HepG2 (cell line): ENCODE results near the gene ACSM6. TPM values are rescaled to one million over a fixed set of nuclear protein-coding genes. Genes with fewer than 3 reads are reported as not detected.

Experiments
- ATF2 ChIP-seq: sonication (generic); formaldehyde crosslinking; IDR thresholded peaks from 2 replicates; pipeline ENCODE4 v1.4.0; 2020; ENCODE audit warnings: missing genetic modification reagents
- ATF3 ChIP-seq: sonication (generic); formaldehyde crosslinking; IDR thresholded peaks from 2 replicates; pipeline ENCODE4 v1.4.0; 2020; ENCODE audit warnings: missing genetic modification reagents
- BRCA1 ChIP-seq: sonication (generic); formaldehyde crosslinking; IDR thresholded peaks from 2 replicates; pipeline ENCODE4 v1.4.0; 2020; ENCODE audit warnings: missing genetic modification reagents
- CEBPB ChIP-seq: IDR thresholded peaks from 2 replicates; pipeline ENCODE4 v1.6.1; 2011; ENCODE audit warnings: low read depth, low read length, improper control_type of control experiment, borderline replicate concordance
- JUN ChIP-seq: sonication (generic); formaldehyde crosslinking; IDR thresholded peaks from 2 replicates; pipeline ENCODE4 v1.4.0; 2020; ENCODE audit warnings: mild to moderate bottlenecking, missing genetic modification reagents
- JUND ChIP-seq: sonication (generic); formaldehyde crosslinking; IDR thresholded peaks from 2 replicates; pipeline ENCODE4 v1.8.0; 2022; ENCODE audit warnings: mild to moderate bottlenecking, missing genetic modification reagents
- KAT8 ChIP-seq: IDR thresholded peaks from 2 replicates; pipeline ENCODE4 v1.6.1; 2016; ENCODE audit warnings: missing genetic modification reagents, missing compliant biosample characterization
- KDM3A ChIP-seq: IDR thresholded peaks from 2 replicates; pipeline ENCODE4 v1.6.1; 2018; ENCODE audit warnings: low read depth, missing compliant biosample characterization
- LCORL ChIP-seq, 2 experiments: fragments of 450-650 bp in 1 of 2; sonication (generic) in 1 of 2; formaldehyde crosslinking in 1 of 2; IDR thresholded peaks; 2 replicates each; pipeline versions ENCODE4 v1.5.0 to v1.6.1; 2017 to 2020; ENCODE audit warnings: antibody characterized with exemption in 1 of 2, missing genetic modification reagents in 1 of 2
- MAFF ChIP-seq: IDR thresholded peaks from 2 replicates; pipeline ENCODE4 v1.6.1; 2011; ENCODE audit warnings: low read depth, low read length, improper control_type of control experiment
- MAFK ChIP-seq, 2 experiments: IDR thresholded peaks in 1 of 2; conservative IDR thresholded peaks in 1 of 2; 2 replicates each; pipeline ENCODE4 v1.6.1; 2011; ENCODE audit warnings: improper control_type of control experiment in 2 of 2, low read length in 2 of 2
- MIXL1 ChIP-seq: IDR thresholded peaks from 2 replicates; pipeline ENCODE4 v1.6.1; 2016
- MXD4 ChIP-seq: IDR thresholded peaks from 2 replicates; pipeline ENCODE4 v1.6.1; 2016; ENCODE audit warnings: mild to moderate bottlenecking, missing biosample characterization, missing genetic modification reagents
- NR2F6 ChIP-seq, 2 experiments: IDR thresholded peaks; 2 replicates each; pipeline ENCODE4 v1.6.1; 2016; ENCODE audit warnings: antibody characterized with exemption in 1 of 2, mild to moderate bottlenecking in 1 of 2
- PAWR ChIP-seq: sonication (generic); formaldehyde crosslinking; IDR thresholded peaks from 2 replicates; pipeline ENCODE4 v1.4.0; 2020; ENCODE audit warnings: missing genetic modification reagents, mild to moderate bottlenecking, borderline replicate concordance
- PHF21A ChIP-seq: sonication (generic); formaldehyde crosslinking; IDR thresholded peaks from 2 replicates; pipeline ENCODE4 v1.5.0; 2020; ENCODE audit warnings: mild to moderate bottlenecking, missing genetic modification reagents
- RCOR2 ChIP-seq: IDR thresholded peaks from 2 replicates; pipeline ENCODE4 v1.6.1; 2016; ENCODE audit warnings: missing biosample characterization, missing genetic modification reagents
- RFX3 ChIP-seq: IDR thresholded peaks from 2 replicates; pipeline ENCODE4 v1.6.1; 2016; ENCODE audit warnings: missing biosample characterization, missing genetic modification reagents
- SALL1 ChIP-seq: sonication (generic); formaldehyde crosslinking; IDR thresholded peaks from 2 replicates; pipeline ENCODE4 v1.8.0; 2022; ENCODE audit warnings: mild to moderate bottlenecking, missing genetic modification reagents
- SOX5 ChIP-seq: IDR thresholded peaks from 2 replicates; pipeline ENCODE4 v1.6.1; 2016; ENCODE audit warnings: borderline replicate concordance
- STAT6 ChIP-seq: sonication (generic); formaldehyde crosslinking; IDR thresholded peaks from 2 replicates; pipeline ENCODE4 v1.4.0; 2020; ENCODE audit warnings: missing genetic modification reagents, mild to moderate bottlenecking, borderline replicate concordance
- ZFAT ChIP-seq: sonication (generic); formaldehyde crosslinking; conservative IDR thresholded peaks from 2 replicates; pipeline ENCODE4 v1.8.1; 2023; ENCODE audit warnings: missing genetic modification reagents, inconsistent platforms
- ZKSCAN8 ChIP-seq: IDR thresholded peaks from 2 replicates; pipeline ENCODE4 v1.6.1; 2016; ENCODE audit warnings: borderline replicate concordance, missing genetic modification reagents, missing compliant biosample characterization
- ZNF12 ChIP-seq: sonication (generic); formaldehyde crosslinking; IDR thresholded peaks from 2 replicates; pipeline ENCODE4 v1.5.0; 2020; ENCODE audit warnings: missing genetic modification reagents
- ZNF251 ChIP-seq: sonication (generic); formaldehyde crosslinking; IDR thresholded peaks from 2 replicates; pipeline ENCODE4 v1.9.0; 2021; ENCODE audit warnings: mild to moderate bottlenecking, missing genetic modification reagents
- ZNF317 ChIP-seq: sonication (generic); formaldehyde crosslinking; IDR thresholded peaks from 2 replicates; pipeline ENCODE4 v1.5.0; 2020; ENCODE audit warnings: mild to moderate bottlenecking, missing genetic modification reagents
- ZNF644 ChIP-seq: IDR thresholded peaks from 2 replicates; pipeline ENCODE4 v1.6.1; 2016; ENCODE audit warnings: low read depth
- ZNF672 ChIP-seq: sonication (generic); formaldehyde crosslinking; IDR thresholded peaks from 2 replicates; pipeline ENCODE4 v1.8.1; 2022; ENCODE audit warnings: missing genetic modification reagents
- ZSCAN21 ChIP-seq: sonication (generic); formaldehyde crosslinking; IDR thresholded peaks from 2 replicates; pipeline ENCODE4 v1.8.0; 2022; ENCODE audit warnings: mild to moderate bottlenecking, missing genetic modification reagents, moderate library complexity, borderline replicate concordance
- ZSCAN30 ChIP-seq: sonication (generic); formaldehyde crosslinking; IDR thresholded peaks from 2 replicates; pipeline ENCODE4 v1.5.0; 2020; ENCODE audit warnings: mild to moderate bottlenecking, missing genetic modification reagents
- polyA plus RNA-seq, 8 experiments: library from polyadenylated mRNA; depleted of rRNA in 3 of 8; stranded (reverse) in 7 of 8; unstranded in 1 of 8; fragments of >200 nt; fragmentation: Illumina TruSeq in 4 of 8; extraction: Trizol in 4 of 8; gene quantifications; 2 replicates each; pipeline versions ENCODE4 v1.2.1 to v1.2.3, GENCODE V29; 2011 to 2016; ENCODE audit warnings: low read depth in 4 of 8, missing spikeins in 1 of 8, mixed read lengths in 1 of 8; ENCODE audit not compliant: insufficient read depth in 1 of 8
- total RNA-seq, 5 experiments: library from RNA; depleted of rRNA; stranded (reverse); fragments of >200 nt; fragmentation: Illumina TruSeq; extraction: Trizol; gene quantifications; 2 replicates each; pipeline ENCODE4 v1.2.3, GENCODE V29; 2016; ENCODE audit warnings: low read depth in 1 of 5

Gene ACSM6
- total and polyA plus RNA-seq, 2 of the 13 experiments (the other 11 are each of a cell fraction or from before 2014, with no cell fraction given), result not detected

- TF ChIP-seq ZSCAN21, result 0 out of 2 replicates have a peak, but pooled peaks have one; percentile 24
- no peak for TF ChIP-seq RCOR2
- no peak for TF ChIP-seq BRCA1 (CRISPR knock-in tag)
- TF ChIP-seq MIXL1, result no peak
- TF ChIP-seq KDM3A (CRISPR knock-in tag), result no peak
- TF ChIP-seq PAWR (CRISPR knock-in tag), result no peak
- no peak for TF ChIP-seq PHF21A (CRISPR knock-in tag)
- no peak for TF ChIP-seq ZSCAN30
- peak; percentile 94 for TF ChIP-seq JUN (CRISPR knock-in tag)
- TF ChIP-seq MAFF, result peak; percentile 69
- TF ChIP-seq ZFAT (CRISPR knock-in tag), result no peak
- TF ChIP-seq STAT6 (CRISPR knock-in tag), result no peak
- peak; percentile 31; the same call in 1 of the 2 replicates for TF ChIP-seq SALL1 (CRISPR knock-in tag)
- TF ChIP-seq ZNF317 (CRISPR knock-in tag), result peak; percentile 93
- peak; percentile 83 for TF ChIP-seq JUND (CRISPR knock-in tag)
- peak; percentile 66 to 68 for TF ChIP-seq MAFK (conservative IDR thresholded peaks at IDR 0.05 in 1 of 2, IDR thresholded peaks at IDR 0.05 in 1 of 2; ENCODE audit: low read length in 2 of 2)
- peak; percentile 63 for TF ChIP-seq SOX5 (CRISPR knock-in tag)
- TF ChIP-seq ATF3 (CRISPR knock-in tag), result peak; percentile 95
- TF ChIP-seq ZNF12, result no peak
- TF ChIP-seq MXD4 (CRISPR knock-in tag), result no peak
- TF ChIP-seq ZKSCAN8 (CRISPR knock-in tag), result peak; percentile 83
- TF ChIP-seq NR2F6 (IDR thresholded peaks at IDR 0.05), result no peak
- 0 out of 2 replicates have a peak, but pooled peaks have one; percentile 6 for TF ChIP-seq NR2F6 (CRISPR knock-in tag; IDR thresholded peaks at IDR 0.05)
- 0 out of 2 replicates have a peak, but pooled peaks have one; percentile 41 for TF ChIP-seq ZNF644 (CRISPR knock-in tag)
- no peak for TF ChIP-seq ZNF251
- no peak for TF ChIP-seq LCORL (IDR thresholded peaks at IDR 0.05)
- 0 out of 2 replicates have a peak, but pooled peaks have one; percentile 39 for TF ChIP-seq LCORL (CRISPR knock-in tag; IDR thresholded peaks at IDR 0.05)
- TF ChIP-seq RFX3 (CRISPR knock-in tag), result no peak
- TF ChIP-seq KAT8 (CRISPR knock-in tag), result 0 out of 2 replicates have a peak, but pooled peaks have one; percentile 14
- TF ChIP-seq ZNF672 (CRISPR knock-in tag), result no peak
- TF ChIP-seq ATF2 (CRISPR knock-in tag), result peak; percentile 91
- TF ChIP-seq CEBPB, result no peak
Measured at GRCh38 chr10:95260397-95260881, 66.4 kb downstream of the ACSM6 start (continued).
